HCEC 1CT (cell line): ENCODE measurements around the gene CHKB.
"Not testable (repeated sequence)": the region's sequence is repeated elsewhere in the genome, so short reads cannot be mapped to it uniquely, and the experiment has no call there.

Experiments used
- DNase-seq: peaks from one replicate; pipeline ENCODE4 v3.0.0-alpha.2; 2017

Gene CHKB, protein sequence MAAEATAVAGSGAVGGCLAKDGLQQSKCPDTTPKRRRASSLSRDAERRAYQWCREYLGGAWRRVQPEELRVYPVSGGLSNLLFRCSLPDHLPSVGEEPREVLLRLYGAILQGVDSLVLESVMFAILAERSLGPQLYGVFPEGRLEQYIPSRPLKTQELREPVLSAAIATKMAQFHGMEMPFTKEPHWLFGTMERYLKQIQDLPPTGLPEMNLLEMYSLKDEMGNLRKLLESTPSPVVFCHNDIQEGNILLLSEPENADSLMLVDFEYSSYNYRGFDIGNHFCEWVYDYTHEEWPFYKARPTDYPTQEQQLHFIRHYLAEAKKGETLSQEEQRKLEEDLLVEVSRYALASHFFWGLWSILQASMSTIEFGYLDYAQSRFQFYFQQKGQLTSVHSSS

DNA sequence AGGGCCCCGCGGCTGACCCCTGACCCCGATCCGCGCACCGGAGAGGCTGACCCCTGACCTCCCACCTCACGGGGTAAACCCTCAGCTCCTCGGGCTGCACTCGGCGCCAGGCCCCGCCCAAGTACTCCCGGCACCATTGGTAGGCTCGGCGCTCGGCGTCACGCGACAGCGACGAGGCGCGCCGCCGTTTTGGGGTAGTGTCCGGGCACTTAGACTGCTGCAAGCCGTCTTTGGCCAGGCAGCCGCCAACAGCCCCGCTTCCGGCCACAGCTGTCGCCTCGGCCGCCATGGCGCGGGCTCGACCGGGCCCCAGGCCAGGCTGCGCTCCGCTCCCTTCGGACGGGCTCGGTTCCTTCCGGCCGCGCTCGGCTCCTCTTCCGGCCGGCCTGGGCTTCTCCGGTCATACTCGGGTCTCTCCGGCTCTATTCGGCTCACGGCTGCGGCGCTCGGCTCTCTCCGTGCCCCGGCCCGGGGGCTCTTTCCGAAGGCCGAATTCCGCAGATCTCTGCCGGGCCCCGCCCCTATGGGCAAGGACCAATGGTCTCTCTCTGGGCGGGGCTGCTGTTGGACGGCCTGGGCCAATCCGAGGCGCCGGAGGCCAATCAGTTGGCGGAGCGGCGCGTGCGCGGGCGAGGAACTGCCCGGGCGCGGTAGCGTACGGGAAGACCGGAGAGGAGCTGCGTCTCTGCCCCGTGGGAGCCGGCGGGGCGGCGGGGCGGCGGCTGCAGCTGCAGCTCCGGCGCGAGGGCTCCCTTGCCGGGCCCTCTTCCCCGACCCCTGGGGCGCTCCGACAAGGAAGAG lies at the start of gene CHKB:
Gene CHKB (minus strand): TSS at position 357 of the 801 bp plus-strand sequence. CDS start 68 bp downstream, at position 289.
- peak; percentile 97 for DNase-seq

DNA sequence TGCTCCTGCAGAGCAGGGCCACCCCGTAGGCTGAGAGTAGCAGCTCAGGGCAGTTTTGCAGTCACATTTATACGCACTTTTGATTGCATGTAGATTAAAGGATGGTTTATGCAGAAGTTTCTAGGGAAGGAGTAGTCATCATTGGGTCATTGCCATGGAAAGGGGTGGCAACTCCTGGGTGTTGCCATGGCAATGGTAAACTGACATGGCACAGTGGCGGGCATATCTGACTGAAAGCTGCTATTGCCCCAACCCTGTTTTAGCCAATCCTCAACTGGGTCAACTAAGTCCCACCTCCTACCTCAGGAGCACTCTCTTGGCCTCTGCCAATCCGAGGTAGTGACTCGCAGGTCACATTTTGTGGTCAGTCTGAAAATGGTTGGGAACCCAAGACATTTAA lies 47.7 kb upstream of the CHKB start:
- no peak for DNase-seq

DNA sequence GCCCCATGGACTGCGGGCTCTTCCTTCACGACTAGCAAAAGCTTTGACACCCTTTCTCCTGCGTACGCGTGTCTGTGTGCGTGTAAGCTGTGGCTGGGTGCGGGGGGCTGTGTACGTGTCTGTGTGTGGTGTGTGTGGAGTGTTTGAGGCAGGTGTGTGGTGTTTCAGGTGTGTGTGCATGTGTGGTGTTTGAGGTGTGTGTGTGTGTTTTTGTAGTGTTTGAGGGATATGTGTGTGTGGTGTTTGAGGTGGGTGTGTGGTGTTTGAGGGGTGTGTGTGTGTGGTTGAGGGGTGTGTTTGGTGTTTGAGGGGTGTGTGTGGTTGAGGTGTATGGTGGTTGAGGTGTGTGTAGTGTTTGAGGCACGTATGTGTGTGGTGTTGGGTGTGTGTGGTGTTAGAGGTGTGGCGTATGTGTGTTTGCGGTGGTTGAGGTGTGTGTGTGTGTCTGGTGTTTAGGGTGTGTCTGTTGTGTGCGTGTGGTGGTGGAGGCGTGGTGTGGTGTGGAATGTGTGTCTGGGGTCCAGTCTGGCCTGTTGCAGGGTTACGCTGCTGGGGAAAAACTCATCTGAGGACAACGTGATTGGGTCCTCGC lies 46.0 kb upstream of the CHKB start:
- DNase-seq, result no peak

DNA sequence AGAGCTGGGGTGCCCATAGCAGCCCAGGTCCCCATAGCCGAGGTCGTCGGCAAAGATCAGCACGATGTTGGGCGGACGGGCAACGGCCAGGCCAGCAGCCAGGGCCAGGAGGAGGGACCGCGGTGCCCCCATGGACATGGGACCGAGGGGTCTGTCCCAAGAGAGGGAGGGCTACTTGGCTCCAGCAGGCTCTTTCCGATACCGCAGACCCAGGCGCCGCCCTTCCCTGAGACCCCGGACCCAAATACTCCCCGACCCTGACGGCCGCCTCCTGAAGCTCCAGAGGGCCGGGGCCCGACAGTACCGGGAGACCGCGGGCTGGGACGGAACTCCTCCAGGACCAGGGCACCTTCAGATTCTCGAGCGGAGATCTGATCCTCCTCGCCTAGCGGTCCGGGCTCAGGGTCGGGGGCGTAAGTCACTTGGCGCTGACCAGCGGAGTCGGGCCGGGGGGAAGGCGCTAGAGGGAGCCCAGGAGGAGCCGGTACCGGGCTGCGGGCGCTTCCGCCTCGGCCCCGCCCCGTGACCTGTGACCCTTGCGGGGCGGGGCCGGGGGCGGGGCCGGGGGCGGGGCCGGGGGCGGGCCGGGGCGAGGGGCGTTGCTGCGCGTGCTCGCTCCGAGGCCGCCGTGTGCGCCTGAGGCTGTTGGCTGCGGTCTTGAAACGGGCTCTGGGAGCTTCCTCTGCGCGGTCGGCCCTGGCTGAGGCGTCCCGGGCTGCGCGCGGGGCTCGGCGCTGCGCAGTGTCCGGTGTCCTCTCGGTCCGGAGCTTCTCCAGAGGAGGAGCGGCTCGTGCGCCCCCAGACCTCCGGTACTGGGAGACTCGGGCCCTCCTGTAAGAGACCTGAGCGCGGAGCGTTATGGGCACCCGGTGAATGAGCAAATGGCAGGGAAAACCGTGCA lies 45.2 kb upstream of the CHKB start, which contains the start of gene ARSA:
Gene ARSA (minus strand): TSS at position 511 of the 901 bp plus-strand sequence. CDS start 373 bp downstream, at position 138.
- peak; percentile 81 for DNase-seq

DNA sequence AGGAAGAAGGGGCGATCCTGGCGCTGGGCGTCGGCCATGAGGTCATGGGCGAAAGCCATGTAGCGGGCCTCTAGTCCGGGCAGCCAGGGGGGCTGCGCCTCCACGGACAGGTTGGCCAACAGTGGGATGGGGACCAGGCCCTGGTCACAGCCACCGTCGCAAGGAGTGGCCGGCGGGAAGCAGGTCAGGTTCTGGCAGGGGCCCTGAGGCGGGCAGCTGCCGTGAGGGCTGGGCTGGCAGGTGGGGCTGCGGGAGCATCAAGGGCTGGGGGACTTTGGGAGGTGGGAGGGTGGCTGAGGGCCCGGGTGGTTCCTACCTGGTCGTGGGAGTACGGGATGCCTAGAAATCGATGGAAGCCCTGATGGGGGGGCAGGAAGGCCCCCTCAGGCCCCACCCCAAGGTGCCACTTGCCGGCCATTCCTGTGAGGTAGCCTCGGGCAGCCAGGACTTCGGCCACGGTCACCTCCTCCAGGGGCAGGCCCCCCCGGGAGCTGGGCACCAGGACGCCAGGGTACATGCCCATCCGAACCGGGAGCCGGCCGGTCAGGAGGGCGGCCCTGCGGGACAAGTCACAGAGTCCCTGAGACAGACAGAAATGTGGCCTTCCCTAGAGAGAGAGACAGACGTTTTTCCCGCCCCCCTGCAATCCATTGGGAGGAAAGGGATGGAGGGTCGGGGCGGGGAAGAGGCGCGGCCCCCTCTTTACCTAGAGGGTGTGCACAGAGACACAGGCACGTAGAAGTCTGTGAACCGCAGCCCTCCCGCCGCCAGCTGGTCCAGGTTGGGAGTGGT lies 44.4 kb upstream of the CHKB start:
- no peak for DNase-seq

DNA sequence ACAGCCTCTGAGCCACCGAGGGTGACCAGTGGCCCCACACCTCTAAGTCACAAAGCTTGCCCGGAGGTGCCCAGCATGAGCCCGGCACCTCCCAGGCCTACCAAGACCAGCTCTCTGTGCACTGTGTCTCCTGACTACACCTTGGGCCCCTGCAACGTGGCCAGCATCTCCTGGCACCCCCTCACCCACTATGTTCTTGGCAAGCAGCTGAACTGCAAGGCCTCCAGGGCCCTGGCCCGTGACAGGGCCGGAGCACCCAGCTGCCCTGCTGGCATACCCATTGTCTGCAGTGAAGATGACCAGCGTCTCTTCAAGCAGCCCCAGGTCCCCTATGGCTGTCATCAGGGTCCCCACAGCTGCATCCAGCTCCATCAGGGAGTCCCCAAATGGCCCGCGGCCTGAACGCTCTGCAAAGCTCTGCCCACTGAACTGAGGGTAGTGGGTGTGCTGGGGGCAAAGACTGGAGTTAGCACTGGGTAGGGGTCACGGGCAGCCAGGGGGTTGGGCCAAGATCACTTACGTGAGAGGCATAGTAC lies 43.7 kb upstream of the CHKB start:
- DNase-seq, result no peak

DNA sequence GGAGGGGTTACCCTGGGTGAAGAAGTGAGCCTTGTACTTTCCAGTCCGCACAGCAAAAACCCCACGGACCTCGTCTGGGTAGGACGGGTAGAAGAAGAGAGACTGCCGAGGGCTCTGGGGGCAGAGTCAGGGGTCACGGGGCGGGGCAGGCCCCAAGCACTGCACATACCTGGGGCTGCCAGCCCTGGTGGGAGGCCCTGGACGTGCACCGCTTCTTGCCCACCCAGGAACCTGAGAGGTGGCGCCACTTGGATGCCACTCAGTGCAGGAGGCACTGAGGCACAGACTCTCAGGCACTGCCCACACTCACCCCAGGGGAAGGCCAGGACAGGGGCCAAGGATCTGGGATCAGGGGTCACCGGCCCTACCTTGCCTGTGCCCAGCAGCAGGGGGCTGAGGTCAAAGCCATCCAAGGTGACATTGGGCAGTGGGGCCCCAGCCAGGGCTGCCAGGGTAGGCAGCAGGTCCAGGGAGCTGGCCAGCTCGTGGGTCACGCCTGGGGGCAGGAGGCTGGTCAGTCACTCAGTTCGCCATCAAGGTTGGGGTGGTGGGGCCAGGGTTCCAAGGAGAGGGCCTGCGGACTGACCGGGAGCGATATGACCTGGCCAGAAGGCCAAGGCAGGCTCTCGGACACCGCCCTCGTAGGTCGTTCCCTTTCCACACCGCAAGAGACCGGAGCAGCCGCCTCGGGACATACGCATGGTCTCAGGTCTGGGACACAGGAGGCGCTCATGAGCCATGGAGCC lies 43.1 kb upstream of the CHKB start:
- no peak for DNase-seq

DNA sequence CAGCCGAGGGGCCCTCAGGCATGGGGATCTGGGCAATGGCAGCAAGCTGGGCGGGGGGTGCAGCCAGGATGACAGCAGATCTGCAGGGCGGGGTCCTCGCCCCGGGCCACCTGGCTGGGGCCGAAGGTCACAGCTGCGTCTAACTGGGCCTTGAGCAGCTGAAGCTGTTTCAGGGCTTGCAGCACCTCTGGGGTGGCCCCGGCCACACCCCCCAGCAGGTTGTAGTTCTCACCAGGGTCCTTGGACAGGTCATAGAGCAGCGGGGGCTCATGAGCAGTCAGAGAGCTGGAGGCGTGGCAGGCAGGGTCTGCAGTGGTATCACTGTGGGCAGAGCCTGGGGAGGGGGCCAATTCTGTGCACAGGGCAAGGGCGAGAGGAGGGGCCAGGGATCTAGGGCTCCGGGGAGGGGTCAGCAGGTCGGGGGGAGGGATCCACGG lies 42.5 kb upstream of the CHKB start:
- no peak for DNase-seq

DNA sequence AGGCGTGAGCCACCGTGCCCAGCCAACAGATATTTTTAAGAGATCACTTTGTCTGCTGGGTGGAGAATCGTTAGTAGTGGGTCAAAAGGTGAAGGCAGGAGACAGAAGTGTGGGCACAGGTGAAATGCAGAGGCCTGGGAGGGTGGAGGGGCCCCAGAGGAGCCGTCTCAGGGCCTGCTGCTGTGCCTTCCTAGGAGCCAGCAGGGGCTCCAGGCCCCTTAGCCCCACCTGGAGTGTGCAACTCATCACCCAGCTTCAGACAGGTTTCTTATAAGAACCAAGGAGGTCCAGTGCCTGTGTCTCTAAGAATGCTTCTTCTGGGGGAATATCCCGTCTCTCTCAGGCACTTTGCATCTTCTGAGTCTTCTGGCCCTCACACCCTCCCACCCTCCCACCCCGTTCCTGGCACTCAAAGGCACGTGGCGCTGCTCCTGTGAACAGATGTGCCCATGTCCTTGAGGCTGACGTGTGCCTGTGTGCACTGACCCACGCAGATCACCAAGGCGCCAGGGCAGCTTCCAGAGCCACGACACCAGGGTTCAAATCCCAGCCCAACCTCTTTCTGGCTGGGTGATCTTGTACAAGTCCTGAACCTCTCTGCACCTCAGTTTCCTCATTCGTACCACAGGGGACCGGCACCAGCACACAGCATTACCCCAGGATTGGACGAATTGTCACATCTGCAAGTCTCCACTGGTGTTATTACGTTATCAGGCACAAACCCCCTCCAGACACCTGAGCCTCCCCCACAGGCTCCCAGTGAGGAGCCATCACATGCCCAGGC lies 41.9 kb upstream of the CHKB start:
- no peak for DNase-seq

DNA sequence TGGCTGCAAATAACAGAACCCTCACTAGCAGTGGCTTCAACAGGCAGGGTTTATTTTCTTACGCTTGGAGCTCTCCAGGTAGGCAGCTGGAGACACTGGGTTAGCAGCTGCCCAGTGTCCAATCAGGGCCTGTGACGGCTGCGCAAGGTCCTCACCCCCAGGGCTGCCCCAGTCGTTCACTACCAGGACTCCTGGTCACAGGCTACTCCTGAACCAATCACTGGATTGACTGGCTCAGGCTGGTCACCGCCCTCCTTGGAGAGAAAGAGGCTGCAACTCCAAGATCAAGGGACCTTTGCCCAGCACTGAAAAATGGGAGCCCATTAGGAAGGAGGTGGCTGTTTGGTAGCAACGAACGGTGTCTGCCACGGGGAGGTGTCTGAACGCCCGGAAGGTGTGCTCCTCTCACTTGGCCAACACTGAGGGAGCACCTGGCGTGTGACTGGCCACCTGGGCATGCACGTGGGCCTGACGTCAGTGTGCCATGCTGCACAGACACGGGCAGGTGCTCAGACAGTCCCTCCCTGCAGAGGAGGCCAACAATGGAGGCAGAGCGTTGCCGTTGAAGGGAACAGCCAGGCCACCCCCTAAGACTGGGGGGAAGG lies 40.2 kb upstream of the CHKB start:
- DNase-seq, result no peak

DNA sequence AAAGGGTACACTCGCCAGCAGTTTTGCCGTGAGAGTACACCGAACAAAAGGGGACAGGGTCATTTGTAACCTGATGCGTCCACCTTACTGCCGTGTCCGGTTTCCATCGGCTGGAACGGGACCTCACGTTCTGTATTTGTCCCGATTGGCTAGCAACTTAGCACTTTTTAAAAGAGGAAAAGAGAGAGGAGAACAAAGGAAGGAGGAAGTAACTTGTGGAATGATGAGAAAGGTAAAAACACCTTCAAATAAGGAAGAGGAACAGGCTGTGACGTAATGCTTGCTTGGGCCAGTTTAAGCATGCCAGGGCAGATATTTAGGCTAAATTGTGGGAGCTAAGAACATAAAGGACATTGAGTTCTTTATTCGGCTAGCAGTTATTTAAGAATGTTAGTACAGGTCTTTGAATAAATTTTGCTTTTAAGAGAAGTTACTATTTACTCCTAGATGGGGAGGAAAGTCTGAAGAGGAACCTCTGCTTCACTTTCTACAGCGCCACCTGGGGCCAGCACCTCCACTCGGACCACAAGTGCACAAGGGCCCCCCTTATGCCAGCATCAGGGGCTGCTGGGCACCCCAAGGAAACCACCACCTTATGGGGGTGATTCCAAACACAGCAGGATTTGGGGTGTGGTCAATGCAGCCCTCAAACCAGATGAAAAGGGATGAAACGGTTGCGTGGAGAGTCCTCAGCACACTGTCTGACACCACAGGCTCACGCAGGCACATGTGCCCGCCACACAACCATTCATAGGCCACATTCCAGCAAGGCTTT lies 39.5 kb upstream of the CHKB start:
- no peak for DNase-seq

DNA sequence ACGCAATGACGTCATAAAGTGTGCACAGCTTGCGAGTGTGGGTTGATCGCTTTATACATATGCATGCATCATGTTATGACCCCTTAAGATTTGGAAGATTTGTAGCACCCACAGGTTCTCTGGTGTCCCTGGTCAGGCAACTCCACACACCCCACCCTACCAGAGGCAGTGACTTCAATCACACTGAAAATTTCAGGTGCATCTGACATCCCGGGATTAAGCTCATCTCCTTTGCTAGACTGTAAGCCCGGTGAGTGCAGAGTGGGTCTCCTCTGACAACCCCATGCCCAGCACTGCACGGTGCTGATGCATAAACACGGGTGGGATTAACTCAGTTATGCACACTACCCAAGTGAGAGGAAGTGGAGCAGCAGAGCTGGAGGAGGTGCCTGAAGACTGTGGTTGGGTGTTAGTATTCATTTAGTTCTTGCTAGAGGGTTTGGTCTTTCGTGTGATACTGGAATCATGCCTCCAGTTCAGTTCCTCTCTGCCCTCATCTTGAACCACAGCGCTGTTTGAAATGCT lies 38.8 kb upstream of the CHKB start:
- no peak for DNase-seq

DNA sequence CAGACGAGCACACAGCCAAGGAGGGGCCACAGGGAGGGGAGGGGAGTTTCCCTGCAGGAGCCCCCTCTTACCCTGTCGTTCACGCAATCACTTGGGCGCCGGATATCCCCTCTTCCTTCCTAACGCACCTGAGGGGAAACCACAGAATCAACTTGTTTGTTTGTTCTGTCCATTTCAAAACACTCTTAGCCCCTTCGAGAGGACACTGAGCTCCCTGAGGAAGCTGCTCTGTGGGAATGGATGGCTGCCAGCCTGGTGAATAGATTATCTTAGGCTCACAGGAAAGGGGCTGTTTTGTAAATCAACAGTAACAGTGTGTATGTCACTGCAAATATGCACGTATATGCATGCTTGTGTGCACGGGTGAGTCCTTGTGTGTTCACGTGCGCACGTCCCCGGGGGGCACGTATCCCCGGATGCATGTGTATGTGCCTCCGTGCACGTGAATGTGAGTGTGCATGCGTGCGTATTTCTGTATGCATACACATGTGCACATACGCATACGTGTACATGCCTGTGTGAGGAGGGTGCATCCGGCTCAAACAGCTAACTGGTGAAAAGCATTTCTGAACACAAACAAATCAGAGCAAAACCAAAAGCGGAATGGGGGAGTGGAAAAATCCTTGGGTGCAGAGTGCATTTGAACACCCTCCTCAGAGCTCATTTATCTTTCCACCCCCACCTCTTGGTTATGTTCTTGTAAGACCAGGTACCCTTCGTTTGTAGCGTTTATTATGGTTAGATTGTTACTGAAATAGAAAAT lies 38.1 kb upstream of the CHKB start:
- DNase-seq, result peak; percentile 36

DNA sequence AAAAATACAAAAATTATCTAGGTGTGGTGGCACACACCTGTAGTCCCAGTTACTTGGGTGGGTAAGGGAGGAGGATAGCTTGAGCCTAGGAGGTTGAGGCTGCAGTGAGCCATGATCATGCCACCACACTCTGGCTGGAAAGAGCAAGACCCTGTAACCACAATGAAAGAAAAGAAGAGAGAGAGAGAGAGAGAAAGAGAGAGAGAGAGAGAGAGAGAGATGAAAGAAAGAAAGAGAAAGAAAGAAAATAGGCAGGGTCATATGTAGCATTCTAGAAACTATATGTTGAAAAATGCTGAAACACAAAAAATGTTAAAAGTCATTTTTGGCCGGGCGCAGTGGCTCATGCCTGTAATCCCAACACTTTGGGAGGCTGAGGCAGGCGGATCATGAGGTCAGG lies 31.6 kb upstream of the CHKB start:
- not testable (repeated sequence) for DNase-seq

DNA sequence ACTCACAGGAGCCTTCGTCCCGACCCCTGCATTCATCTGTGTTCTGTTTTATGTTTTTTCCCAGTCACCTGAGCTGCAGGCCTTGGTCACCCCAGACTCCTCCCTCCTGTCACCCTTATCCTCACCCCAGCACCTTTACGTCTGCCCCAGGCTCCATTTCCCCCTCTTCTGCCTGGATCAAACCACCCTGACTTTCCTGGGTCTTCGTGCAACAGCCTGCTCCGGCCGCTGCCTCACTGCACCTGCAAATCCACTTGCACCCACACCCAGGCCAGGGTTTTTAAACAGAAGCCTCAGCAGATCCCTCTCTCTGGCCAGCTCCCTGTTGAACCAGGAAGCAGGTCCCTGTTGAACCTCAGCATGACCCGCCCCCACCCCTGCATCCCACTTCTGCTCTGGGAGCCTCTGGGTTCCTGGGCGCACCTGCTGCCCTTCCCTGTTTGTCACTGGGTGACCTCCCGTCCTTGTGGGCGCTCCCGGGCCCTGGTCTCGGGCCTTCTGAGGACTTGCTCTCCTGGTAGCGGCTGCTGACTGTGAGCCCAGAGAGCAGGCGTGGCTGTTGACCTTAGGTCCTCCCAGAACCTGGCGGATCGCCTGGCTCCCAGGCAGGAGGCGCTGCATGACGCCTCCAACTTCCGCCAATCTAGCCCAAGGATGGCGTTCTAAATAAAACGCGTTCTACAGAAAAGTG lies 30.8 kb upstream of the CHKB start:
- DNase-seq, result no peak

DNA sequence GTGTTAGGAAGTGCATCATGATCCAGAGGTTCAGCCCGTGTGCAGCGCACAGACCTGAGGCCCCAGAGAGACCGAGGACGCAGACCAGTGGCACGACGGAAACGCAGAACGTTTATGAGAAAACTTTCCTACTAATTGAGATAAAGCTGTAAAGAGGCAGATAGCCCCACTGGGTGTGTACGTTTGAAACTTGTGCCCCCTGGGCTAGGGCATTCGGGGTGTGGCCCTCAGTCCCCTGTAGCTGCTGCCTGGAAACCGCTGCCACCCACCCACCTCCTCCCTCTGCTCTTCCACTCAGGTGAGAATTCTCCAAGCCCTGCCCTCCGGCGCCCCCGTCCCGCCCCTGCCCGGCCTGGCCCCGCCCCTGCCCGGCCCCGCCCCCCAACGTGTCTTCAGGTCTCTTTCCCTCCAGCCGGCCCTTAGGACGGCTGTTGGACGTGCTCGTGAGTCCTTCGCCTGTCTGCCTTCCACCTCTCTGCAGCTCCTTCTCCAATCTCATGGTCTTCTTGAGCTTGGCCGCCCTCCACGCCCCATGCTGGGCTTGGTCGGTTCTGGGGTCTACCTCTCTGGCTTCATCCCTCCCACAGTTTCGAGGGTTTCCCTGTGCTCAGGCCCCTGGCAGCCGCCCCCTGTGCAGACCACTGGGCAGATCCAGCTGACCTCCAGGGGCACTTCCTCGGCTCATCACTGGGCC lies 30.0 kb upstream of the CHKB start:
- no peak for DNase-seq
